ENCODE data around the gene IPMK.

GRCh38 chr10:58177362-58177947 is 90.2 kb downstream of the IPMK start:
- TF ChIP-seq TAF1 (IDR thresholded peaks at IDR 0.05; ENCODE audit: borderline replicate concordance, insufficient read depth, low read length) = no peak
- TF ChIP-seq REST (IDR thresholded peaks at IDR 0.05; ENCODE audit: insufficient read depth in 1 of 2, low read depth in 2 of 2, low read length in 2 of 2) = no peak
